A673 (cell line): ENCODE data around the gene SDHC. TPM values are rescaled to one million over a fixed set of nuclear protein-coding genes. Genes with fewer than 3 reads are reported as not detected.

Experiments
- BruUV-seq: library from RNA; stranded (reverse); fragments of 400-500 nt; replicated peaks from 2 replicates; lab custom pipeline; 2021; lab: Mats Ljungman, UMichigan
- CTCF ChIA-PET: fragments of 300-600 bp; sonication (Branson Sonifier 250); formaldehyde crosslinking; loops from one replicate; lab custom pipeline; 2022; ENCODE audit warnings: antibody characterized with exemption; lab: Charles Lee
- POLR2A ChIA-PET: fragments of 300-600 bp; sonication (Branson Sonifier 250); formaldehyde crosslinking; loops from one replicate; lab custom pipeline; 2022; ENCODE audit warnings: antibody characterized with exemption; ENCODE audit not compliant: low non-redundant PET; lab: Charles Lee
- DNase-seq: peaks from one replicate; pipeline ENCODE4 v3.0.0-alpha.2; 2015; ENCODE audit warnings: low spot score
- H3K27ac ChIP-seq: fragments of 200-600 bp; sonication (generic); 2 replicates; pipeline ENCODE4 v1.5.1; 2016; ENCODE audit warnings: mixed run types, low read depth, mild to moderate bottlenecking, mixed read lengths, antibody characterized with exemption, low read length; ENCODE audit not compliant: poor library complexity, severe bottlenecking
- H3K27me3 ChIP-seq: fragments of 200-600 bp; sonication (generic); replicated peaks from 2 replicates; pipeline ENCODE4 v1.6.1; 2017; ENCODE audit warnings: mixed run types, low read depth, mild to moderate bottlenecking, mixed read lengths, antibody characterized with exemption, low read length; ENCODE audit not compliant: insufficient read depth, poor library complexity
- H3K36me3 ChIP-seq: fragments of 200-600 bp; sonication (generic); 2 replicates; pipeline ENCODE4 v1.6.1; 2016; ENCODE audit warnings: mixed run types, mild to moderate bottlenecking, mixed read lengths, antibody characterized with exemption, low read length; ENCODE audit not compliant: insufficient read depth, poor library complexity, severe bottlenecking
- H3K4me1 ChIP-seq: fragments of 200-600 bp; sonication (generic); 2 replicates; pipeline ENCODE4 v1.6.1; 2017; ENCODE audit warnings: mixed run types, mild to moderate bottlenecking, mixed read lengths, antibody characterized with exemption, low read length; ENCODE audit not compliant: insufficient read depth, poor library complexity, severe bottlenecking
- H3K4me3 ChIP-seq: fragments of 200-600 bp; sonication (generic); 2 replicates; pipeline ENCODE4 v1.5.1; 2016; ENCODE audit warnings: low read depth, mixed run types, mild to moderate bottlenecking, mixed read lengths, low read length; ENCODE audit not compliant: poor library complexity, severe bottlenecking
- H3K9me3 ChIP-seq: fragments of 200-600 bp; sonication (generic); 2 replicates; pipeline ENCODE4 v1.6.1; 2016; ENCODE audit warnings: mixed run types, low read depth, mild to moderate bottlenecking, mixed read lengths, antibody characterized with exemption, low read length; ENCODE audit not compliant: poor library complexity, severe bottlenecking
- EZH2 ChIP-seq: fragments of 200-600 bp; sonication (generic); IDR thresholded peaks from 2 replicates; pipeline ENCODE4 v1.6.1; 2017; ENCODE audit warnings: borderline replicate concordance, low read depth, mild to moderate bottlenecking, mixed read lengths, antibody characterized with exemption, low read length; ENCODE audit not compliant: poor library complexity, severe bottlenecking
- intact Hi-C: fragments of 100-400 bp; cut with micrococcal nuclease; formaldehyde crosslinking; loops from one replicate; pipeline ENCODE4 v1.10.0; 2022; ENCODE audit not compliant: unreplicated experiment
- total RNA-seq: library from RNA; stranded (reverse); gene quantifications from 2 replicates; pipeline ENCODE4 v1.2.3, GENCODE V29; 2021
- TF ChIP-seq, protein P1 (sequence below): fragments of 300-800, 200-600 bp; sonication (generic); conservative IDR thresholded peaks from 2 replicates; pipeline ENCODE4 v1.5.1; 2017; ENCODE audit warnings: low read depth, mild to moderate bottlenecking, antibody characterized with exemption, low read length, moderate library complexity, mixed read lengths

SDHC gene
- total RNA-seq, 1 experiment from 2014 or later, result 228 TPM

DNA sequence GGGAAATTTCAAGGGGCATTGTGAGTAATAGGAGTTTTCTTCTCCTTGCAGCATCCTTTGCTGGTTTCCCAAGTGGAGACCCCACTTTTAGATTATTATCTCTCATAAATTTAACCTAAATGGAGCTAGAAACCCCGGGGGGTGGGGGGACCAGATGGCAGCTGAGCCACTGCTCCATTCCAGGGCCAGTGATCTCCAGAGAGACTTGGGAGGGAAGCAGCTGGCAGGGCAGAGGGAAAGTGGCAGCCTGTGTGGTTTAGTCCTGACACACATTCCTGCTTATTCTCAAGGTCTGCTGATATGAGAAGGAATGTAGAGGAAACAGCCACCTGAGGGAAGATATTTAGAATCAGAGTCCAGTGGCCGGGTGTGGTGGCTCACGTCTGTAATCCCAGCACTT is 39.3 kb upstream of the SDHC start:
- BruUV-seq, result no TSS peak
- ChIA-PET POLR2A (no interaction called here), CTCF (interaction anchor here (0.7 kb wide), 1 partner anchor 16 kb away, joined by 3 read pairs; no protein-coding TSS in a partner anchor)
- peaks cover 3% of the 10 kb centered on the region for H3K27me3 ChIP-seq
- no peak overlapping the region for H3K4me3 ChIP-seq
- H3K27ac ChIP-seq, result no peak overlapping the region
- no peaks in the 10 kb centered on the region for H3K9me3 ChIP-seq
- H3K4me1 ChIP-seq, result no peaks in the 10 kb centered on the region
- DNase-seq, result no peak
- H3K36me3 ChIP-seq, result no peaks in the 10 kb centered on the region
- intact Hi-C loops, result no loop called here
- TF ChIP-seq EZH2, result no peak
- TF ChIP-seq, protein P1, sequence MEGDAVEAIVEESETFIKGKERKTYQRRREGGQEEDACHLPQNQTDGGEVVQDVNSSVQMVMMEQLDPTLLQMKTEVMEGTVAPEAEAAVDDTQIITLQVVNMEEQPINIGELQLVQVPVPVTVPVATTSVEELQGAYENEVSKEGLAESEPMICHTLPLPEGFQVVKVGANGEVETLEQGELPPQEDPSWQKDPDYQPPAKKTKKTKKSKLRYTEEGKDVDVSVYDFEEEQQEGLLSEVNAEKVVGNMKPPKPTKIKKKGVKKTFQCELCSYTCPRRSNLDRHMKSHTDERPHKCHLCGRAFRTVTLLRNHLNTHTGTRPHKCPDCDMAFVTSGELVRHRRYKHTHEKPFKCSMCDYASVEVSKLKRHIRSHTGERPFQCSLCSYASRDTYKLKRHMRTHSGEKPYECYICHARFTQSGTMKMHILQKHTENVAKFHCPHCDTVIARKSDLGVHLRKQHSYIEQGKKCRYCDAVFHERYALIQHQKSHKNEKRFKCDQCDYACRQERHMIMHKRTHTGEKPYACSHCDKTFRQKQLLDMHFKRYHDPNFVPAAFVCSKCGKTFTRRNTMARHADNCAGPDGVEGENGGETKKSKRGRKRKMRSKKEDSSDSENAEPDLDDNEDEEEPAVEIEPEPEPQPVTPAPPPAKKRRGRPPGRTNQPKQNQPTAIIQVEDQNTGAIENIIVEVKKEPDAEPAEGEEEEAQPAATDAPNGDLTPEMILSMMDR, result no peak

DNA sequence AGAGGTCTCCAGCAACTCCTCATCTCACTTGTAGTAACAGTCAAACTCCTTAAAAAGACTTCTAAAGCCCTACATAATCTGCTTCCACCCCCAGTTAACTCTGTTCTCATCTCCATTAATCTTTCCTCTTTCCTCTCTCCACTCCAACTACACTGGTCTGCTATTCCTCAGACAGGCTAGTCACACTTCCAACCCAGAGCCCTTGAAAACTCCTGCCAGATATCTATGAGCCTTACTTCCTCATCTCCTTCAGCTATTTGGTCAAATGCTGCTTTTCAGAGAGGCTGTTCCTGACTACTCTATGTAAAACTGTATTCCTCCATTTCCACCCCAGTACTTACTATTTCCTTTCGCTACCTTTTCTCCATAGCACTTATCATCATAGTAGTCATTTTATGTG is 31.2 kb upstream of the SDHC start:
- no peaks in the 10 kb centered on the region for H3K4me1 ChIP-seq
- CTCF ChIA-PET, result no interaction called here
- H3K27me3 ChIP-seq, result peaks cover 19% of the 10 kb centered on the region
- intact Hi-C loops, result no loop called here
- no peaks in the 10 kb centered on the region for H3K36me3 ChIP-seq
- H3K9me3 ChIP-seq, result no peaks in the 10 kb centered on the region
- BruUV-seq, result no TSS peak
- no peak for TF ChIP-seq EZH2
- TF ChIP-seq, protein P1, result no peak
- no peak overlapping the region for H3K4me3 ChIP-seq
- H3K27ac ChIP-seq, result no peak overlapping the region
- POLR2A ChIA-PET, result no interaction called here
- no peak for DNase-seq

DNA sequence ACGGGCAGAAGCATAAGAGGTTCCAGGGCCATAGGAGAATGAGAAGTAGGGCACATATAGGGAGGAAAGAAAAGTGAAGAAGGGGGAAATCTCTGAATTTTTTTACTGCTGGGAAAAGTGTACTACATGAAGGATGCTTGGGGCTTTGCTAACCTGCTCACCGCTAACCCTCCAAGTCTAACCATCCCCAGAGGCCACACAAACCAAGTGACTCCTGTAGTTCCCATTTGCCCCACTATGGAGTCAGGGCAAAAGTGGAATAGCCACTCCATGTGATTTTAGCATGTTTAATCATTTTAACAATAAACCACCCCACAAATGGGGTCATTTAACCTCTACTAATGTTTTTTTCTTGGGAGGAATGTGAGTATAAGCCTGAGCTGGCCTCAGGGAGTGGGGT is 29.1 kb upstream of the SDHC start:
- no peaks in the 10 kb centered on the region for H3K9me3 ChIP-seq
- H3K36me3 ChIP-seq, result no peaks in the 10 kb centered on the region
- no peaks in the 10 kb centered on the region for H3K4me1 ChIP-seq
- H3K27me3 ChIP-seq, result peaks cover 19% of the 10 kb centered on the region
- H3K27ac ChIP-seq, result no peak overlapping the region
- POLR2A ChIA-PET, result no interaction called here
- TF ChIP-seq EZH2, result no peak
- TF ChIP-seq, protein P1, result no peak
- H3K4me3 ChIP-seq, result no peak overlapping the region
- BruUV-seq, result no TSS peak
- no peak for DNase-seq
- CTCF ChIA-PET, result no interaction called here
- intact Hi-C loops, result no loop called here
